NCI-H128 (cell line): ENCODE data around the gene CA12.
"Not testable (repeated sequence)": the region's sequence is repeated elsewhere in the genome, so short reads cannot be mapped to it uniquely, and the experiment has no call there.

ENCODE experiments used
- DNase-seq: peaks from one replicate; lab custom pipeline; 2025; ENCODE audit not compliant: unreplicated experiment; lab: John Stamatoyannopoulos, UW

The CA12 gene

GRCh38 chr15:63360170-63360569, 21.5 kb downstream of the CA12 start:
- DNase-seq: no peak

GRCh38 chr15:63358241-63359029, 23.2 kb downstream of the CA12 start:
- DNase-seq: no peak

- DNase-seq: no peak
Measured at GRCh38 chr15:63357731-63358130, 23.9 kb downstream of the CA12 start.

GRCh38 chr15:63357061-63357460, 24.6 kb downstream of the CA12 start:
- no peak for DNase-seq

GRCh38 chr15:63354821-63355650, 26.6 kb downstream of the CA12 start:
- DNase-seq: no peak

GRCh38 chr15:63353887-63354286, 27.8 kb downstream of the CA12 start:
- DNase-seq: no peak

- DNase-seq: no peak
Measured at GRCh38 chr15:63353261-63353660, 28.4 kb downstream of the CA12 start.

GRCh38 chr15:63352808-63353207, 28.8 kb downstream of the CA12 start:
- DNase-seq: no peak

- DNase-seq: no peak
Measured at GRCh38 chr15:63351170-63351569, 30.5 kb downstream of the CA12 start.

- DNase-seq: no peak
Measured at GRCh38 chr15:63350178-63350621, 31.4 kb downstream of the CA12 start.

GRCh38 chr15:63349621-63350020, 32.0 kb downstream of the CA12 start:
- DNase-seq: no peak

- DNase-seq: no peak
Measured at GRCh38 chr15:63349156-63349555, 32.5 kb downstream of the CA12 start.

- no peak for DNase-seq
Measured at GRCh38 chr15:63348392-63348791, 33.3 kb downstream of the CA12 start.

GRCh38 chr15:63347074-63347857, 34.4 kb downstream of the CA12 start:
- no peak for DNase-seq

- DNase-seq: no peak
Measured at GRCh38 chr15:63345391-63345752, 36.3 kb downstream of the CA12 start.

- DNase-seq: no peak
Measured at GRCh38 chr15:63344731-63345390, 36.8 kb downstream of the CA12 start.

- not testable (repeated sequence) for DNase-seq
Measured at GRCh38 chr15:63342996-63343562, 38.6 kb downstream of the CA12 start.

GRCh38 chr15:63341898-63342297, 39.7 kb downstream of the CA12 start:
- no peak for DNase-seq

GRCh38 chr15:63340878-63341277, 40.8 kb downstream of the CA12 start:
- no peak for DNase-seq

- no peak for DNase-seq
Measured at GRCh38 chr15:63340353-63340752, 41.3 kb downstream of the CA12 start.

- DNase-seq: no peak
Measured at GRCh38 chr15:63339836-63340235, 41.8 kb downstream of the CA12 start.
